OCI-LY7 (cell line): Measurements from ENCODE around the gene MCF2L2.

Source experiments
- CTCF ChIP-seq: fragments of 200-600 bp; sonication (generic); conservative IDR thresholded peaks from 2 replicates; pipeline ENCODE4 v1.5.1; 2014; ENCODE audit warnings: mild to moderate bottlenecking, antibody characterized with exemption, low read length, moderate library complexity, mixed read lengths
- EZH2phosphoT487 ChIP-seq: fragments of 200-600 bp; sonication (generic); IDR thresholded peaks from 2 replicates; pipeline ENCODE4 v1.6.1; 2018; ENCODE audit warnings: low read depth, borderline replicate concordance, mild to moderate bottlenecking, mixed run types, antibody characterized with exemption, low read length, moderate library complexity, mixed read lengths

- TF ChIP-seq CTCF (no peak), EZH2phosphoT487 (no peak)
Observed at GRCh38 chr3:183158113-183158512, 270.3 kb downstream of the MCF2L2 start.
